Body of pancreas (tissue), 4 donors: ENCODE results near the gene SIGLEC12. TPM values are rescaled to one million over a fixed set of nuclear protein-coding genes. Genes with fewer than 3 reads are reported as not detected.

Source experiments
- ATAC-seq: fragments of 150-250 bp; one replicate; pipeline ENCODE4 v1.9.1; 2016
- DNase-seq, 4 donors: peaks; one replicate each; pipeline ENCODE4 v3.0.0-alpha.2; 2019
- H3K27ac ChIP-seq, 4 donors: fragments of 200-600 bp; sonication (generic); 1 replicate in 3 of 4; 2 replicates in 1 of 4; pipeline versions ENCODE4 v1.5.1 to v1.6.1; 2016 to 2019; ENCODE audit warnings: mild to moderate bottlenecking in 1 of 4, mixed read lengths in 1 of 4, moderate library complexity in 1 of 4
- H3K27me3 ChIP-seq, 2 donors: fragments of 200-600 bp; sonication (generic); one replicate each; pipeline ENCODE4 v1.6.0; 2016; ENCODE audit warnings: mild to moderate bottlenecking in 1 of 2
- H3K36me3 ChIP-seq, 2 donors: fragments of 200-600 bp; sonication (generic); replicated peaks in 1 of 2; 2 replicates each; pipeline ENCODE4 v1.5.1; 2016; ENCODE audit warnings: low read depth in 2 of 2; ENCODE audit not compliant: insufficient read depth in 1 of 2
- H3K4me1 ChIP-seq: fragments of 200-600 bp; sonication (generic); one replicate; pipeline ENCODE4 v1.6.0; 2016
- H3K4me3 ChIP-seq, 2 donors: fragments of 200-600 bp; sonication (generic); 1 replicate in 1 of 2; 2 replicates in 1 of 2; pipeline ENCODE4 v1.5.1; 2016 to 2019
- H3K9me3 ChIP-seq, 3 donors: fragments of 200-600 bp; sonication (generic); 1 replicate in 2 of 3; 2 replicates in 1 of 3; pipeline ENCODE4 v1.5.1; 2016
- CTCF ChIP-seq, 7 experiments: fragments of 450-650 bp in 4 of 7; fragments of 200-600 bp in 3 of 7; sonication (generic) in 3 of 7; IDR thresholded peaks; one replicate each; pipeline ENCODE4 v1.5.1; 2016 to 2019; ENCODE audit warnings: antibody characterized with exemption in 7 of 7
- POLR2A ChIP-seq, 3 donors: fragments of 450-650 bp; IDR thresholded peaks; one replicate each; pipeline ENCODE4 v1.6.1; 2016; ENCODE audit warnings: antibody characterized with exemption in 3 of 3, mild to moderate bottlenecking in 2 of 3
- WGBS, 2 donors: methylation state at CpG; one replicate each; pipeline ENCODE4 v1.1.5; 2017; 5-methylcytosine and 5-hydroxymethylcytosine counted together
- intact Hi-C: fragments of 100-400 bp; cut with DNase I; formaldehyde crosslinking; loops from one replicate; pipeline ENCODE4 v1.15.1; 2023
- total RNA-seq, 2 donors: library from RNA; depleted of rRNA; stranded (reverse); fragments of >200 nt; gene quantifications; one replicate each; pipeline ENCODE4 v1.1.0, GENCODE V29; 2016

The SIGLEC12 gene
- total RNA-seq, 2 donors from 2014 or later = not detected

GRCh38 chr19:51525651-51526050, 24.1 kb upstream of the SIGLEC12 start:
- intact Hi-C loops = no loop called here
- Histone ChIP-seq H3K27me3 (peaks cover 0 to 2% of the 10 kb centered on the region in 2 donors), H3K36me3 (no peaks in the 10 kb centered on the region), H3K4me3 (no peak overlapping the region), H3K9me3 (no peaks in the 10 kb centered on the region), H3K27ac (no peak overlapping the region), H3K4me1 (no peaks in the 10 kb centered on the region)
- TF ChIP-seq CTCF (IDR thresholded peaks at IDR 0.05) (no peak), POLR2A (IDR thresholded peaks at IDR 0.05) (no peak)
- WGBS, 2 donors = 41 to 43% methylated on average over 1 to 4 of the region's 4 CpGs
- ATAC-seq (no peak), DNase-seq (no peak)

GRCh38 chr19:51524666-51525264, 23.2 kb upstream of the SIGLEC12 start:
- no peak overlapping the region for H3K4me3 ChIP-seq
- H3K9me3 ChIP-seq = no peaks in the 10 kb centered on the region
- TF ChIP-seq POLR2A (IDR thresholded peaks at IDR 0.05) (no peak), CTCF (IDR thresholded peaks at IDR 0.05) (no peak)
- intact Hi-C loops = no loop called here
- H3K36me3 ChIP-seq = no peaks in the 10 kb centered on the region
- WGBS, 2 donors = 55 to 66% methylated on average over 7 to 8 of the region's 8 CpGs
- H3K27ac ChIP-seq = no peak overlapping the region
- ATAC-seq = no peak
- no peaks in the 10 kb centered on the region for H3K27me3 ChIP-seq
- H3K4me1 ChIP-seq = no peaks in the 10 kb centered on the region
- DNase-seq = no peak

- 27 to 37% methylated on average over 2 of the region's 2 CpGs for WGBS, 2 donors
- no peak for ATAC-seq
- H3K4me1 ChIP-seq = no peaks in the 10 kb centered on the region
- no peak overlapping the region for H3K4me3 ChIP-seq
- H3K27me3 ChIP-seq = no peaks in the 10 kb centered on the region
- no peaks in the 10 kb centered on the region for H3K9me3 ChIP-seq
- DNase-seq = no peak
- H3K36me3 ChIP-seq = no peaks in the 10 kb centered on the region
- no peak overlapping the region for H3K27ac ChIP-seq
- intact Hi-C loops = no loop called here
- no peak for TF ChIP-seq POLR2A (IDR thresholded peaks at IDR 0.05)
- TF ChIP-seq CTCF (IDR thresholded peaks at IDR 0.05) = no peak
Measured at GRCh38 chr19:51521781-51522180, 20.2 kb upstream of the SIGLEC12 start.

- no peak overlapping the region for H3K27ac ChIP-seq
- H3K36me3 ChIP-seq = no peaks in the 10 kb centered on the region
- WGBS, 2 donors = 51 to 62% methylated on average over 2 of the region's 2 CpGs
- H3K9me3 ChIP-seq = no peaks in the 10 kb centered on the region
- H3K27me3 ChIP-seq = no peaks in the 10 kb centered on the region
- no peak overlapping the region for H3K4me3 ChIP-seq
- ATAC-seq = no peak
- no peak for DNase-seq
- intact Hi-C loops = no loop called here
- H3K4me1 ChIP-seq = no peaks in the 10 kb centered on the region
- no peak for TF ChIP-seq CTCF (IDR thresholded peaks at IDR 0.05)
- TF ChIP-seq POLR2A (IDR thresholded peaks at IDR 0.05) = no peak
Measured at GRCh38 chr19:51521357-51521756, 19.8 kb upstream of the SIGLEC12 start.

- TF ChIP-seq POLR2A (IDR thresholded peaks at IDR 0.05) (no peak), CTCF (IDR thresholded peaks at IDR 0.05) (no peak)
- H3K27ac ChIP-seq = no peak overlapping the region
- ATAC-seq = no peak
- no peak overlapping the region for H3K4me3 ChIP-seq
- no peaks in the 10 kb centered on the region for H3K9me3 ChIP-seq
- H3K36me3 ChIP-seq = no peaks in the 10 kb centered on the region
- DNase-seq = no peak
- no peaks in the 10 kb centered on the region for H3K27me3 ChIP-seq
- no peaks in the 10 kb centered on the region for H3K4me1 ChIP-seq
- intact Hi-C loops = no loop called here
- WGBS, 2 donors = 20 to 40% methylated on average over 2 of the region's 2 CpGs
Measured at GRCh38 chr19:51520728-51521127, 19.1 kb upstream of the SIGLEC12 start.
